ENCODE measurements around the gene IGDCC3. TPM values are rescaled to one million over a fixed set of nuclear protein-coding genes. Genes with fewer than 3 reads are reported as not detected.
"Not testable (repeated sequence)": the region's sequence is repeated elsewhere in the genome, so short reads cannot be mapped to it uniquely, and the experiment has no call there.

Gene IGDCC3
- total and polyA plus RNA-seq, 2 donors from 2014 or later: 0.22 to 0.49 TPM

DNA sequence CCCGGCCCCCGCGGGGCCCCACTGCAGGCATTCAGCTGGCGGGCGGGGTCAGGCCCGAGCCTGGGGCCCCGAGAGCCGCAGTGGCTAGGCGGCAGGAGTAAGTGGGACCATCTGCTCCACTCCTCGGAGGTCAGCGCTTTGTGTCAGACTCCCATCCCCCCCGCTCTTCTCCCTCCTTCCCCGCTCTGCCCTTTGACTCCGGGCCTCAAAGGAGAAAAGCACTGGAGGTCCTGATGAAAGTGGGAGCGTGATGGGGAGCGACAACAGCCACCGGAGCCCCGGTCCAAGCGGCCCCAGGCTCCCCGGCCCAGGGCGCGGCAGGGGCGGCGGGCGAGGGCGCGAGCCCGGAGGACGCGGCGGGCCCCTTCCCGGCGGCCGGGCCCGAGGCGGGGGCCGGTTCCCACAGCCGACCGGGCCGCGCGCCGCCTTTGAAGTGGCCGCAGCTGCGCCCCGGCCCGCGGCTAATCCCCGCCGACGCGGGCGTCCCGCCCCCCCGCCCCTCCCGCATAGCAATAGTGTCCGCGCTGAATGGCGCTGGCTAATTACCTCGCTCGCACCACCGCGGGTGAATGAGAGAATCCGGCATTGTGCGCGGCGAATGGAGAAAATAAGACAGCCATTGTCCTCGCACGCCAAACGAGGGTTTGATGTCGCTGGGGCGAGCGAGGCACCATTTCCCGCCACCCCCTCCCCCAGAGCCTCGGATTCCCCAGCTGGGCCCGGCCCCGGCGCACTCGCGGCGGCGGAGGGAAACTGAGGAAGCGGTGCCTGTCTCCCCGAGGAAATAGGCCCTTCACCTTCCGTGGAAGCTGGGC is 22.4 kb downstream of the IGDCC3 start:
- intact Hi-C loops (cut with DNase I): no loop called here
- H3K9ac ChIP-seq (ENCODE audit: low read length in 3 of 3): no peak overlapping the region
- TF ChIP-seq, protein P1, sequence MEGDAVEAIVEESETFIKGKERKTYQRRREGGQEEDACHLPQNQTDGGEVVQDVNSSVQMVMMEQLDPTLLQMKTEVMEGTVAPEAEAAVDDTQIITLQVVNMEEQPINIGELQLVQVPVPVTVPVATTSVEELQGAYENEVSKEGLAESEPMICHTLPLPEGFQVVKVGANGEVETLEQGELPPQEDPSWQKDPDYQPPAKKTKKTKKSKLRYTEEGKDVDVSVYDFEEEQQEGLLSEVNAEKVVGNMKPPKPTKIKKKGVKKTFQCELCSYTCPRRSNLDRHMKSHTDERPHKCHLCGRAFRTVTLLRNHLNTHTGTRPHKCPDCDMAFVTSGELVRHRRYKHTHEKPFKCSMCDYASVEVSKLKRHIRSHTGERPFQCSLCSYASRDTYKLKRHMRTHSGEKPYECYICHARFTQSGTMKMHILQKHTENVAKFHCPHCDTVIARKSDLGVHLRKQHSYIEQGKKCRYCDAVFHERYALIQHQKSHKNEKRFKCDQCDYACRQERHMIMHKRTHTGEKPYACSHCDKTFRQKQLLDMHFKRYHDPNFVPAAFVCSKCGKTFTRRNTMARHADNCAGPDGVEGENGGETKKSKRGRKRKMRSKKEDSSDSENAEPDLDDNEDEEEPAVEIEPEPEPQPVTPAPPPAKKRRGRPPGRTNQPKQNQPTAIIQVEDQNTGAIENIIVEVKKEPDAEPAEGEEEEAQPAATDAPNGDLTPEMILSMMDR (IDR thresholded peaks at IDR 0.05; ENCODE audit: borderline replicate concordance, extremely low read depth, insufficient read depth): no peak

DNA sequence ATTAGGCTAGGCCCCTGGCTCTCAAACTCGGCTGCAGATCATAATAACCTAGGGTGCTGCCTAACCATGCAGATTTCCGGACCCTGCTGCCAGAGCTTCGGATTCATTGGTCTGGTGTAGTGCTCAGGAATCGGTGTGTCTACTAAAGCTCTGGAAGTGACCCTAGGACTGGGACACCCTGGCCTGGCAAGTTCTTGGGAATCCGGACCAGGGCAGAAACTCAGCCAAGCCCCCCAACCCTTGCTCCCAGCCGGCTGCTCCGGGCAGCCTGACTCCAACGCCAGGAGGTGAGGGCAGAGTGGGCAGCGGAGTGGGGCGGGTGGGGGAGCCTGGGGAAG is 23.0 kb downstream of the IGDCC3 start:
- Histone ChIP-seq H3K9me3 (ENCODE audit: control insufficient read depth in 2 of 3, insufficient read depth in 1 of 3, low read length in 3 of 3) (no peaks in the 10 kb centered on the region), H3K36me3 (ENCODE audit: control insufficient read depth in 2 of 3, insufficient read depth in 3 of 3, low read length in 3 of 3) (no peaks in the 10 kb centered on the region), H3K27me3 (ENCODE audit: control insufficient read depth, insufficient read depth, low read length) (no peaks in the 10 kb centered on the region), H3K27ac (ENCODE audit: low read depth in 2 of 2, low read length in 2 of 2) (no peak overlapping the region), H3K4me3 (ENCODE audit: low read length in 3 of 3) (no peak overlapping the region), H3K4me1 (ENCODE audit: control insufficient read depth in 2 of 3, insufficient read depth in 2 of 3, low read depth in 1 of 3, low read length in 3 of 3) (no peaks in the 10 kb centered on the region), H3K9ac (ENCODE audit: low read length in 3 of 3) (no peak overlapping the region)
- FAIRE-seq: no peak
- TF ChIP-seq, protein P1 (IDR thresholded peaks at IDR 0.05; ENCODE audit: borderline replicate concordance, extremely low read depth, insufficient read depth): no peak
- intact Hi-C loops (cut with DNase I): no loop called here
- peak in 2 of 5 donors; percentile 60 for DNase-seq

More for the DNA sequence above, 22.4 kb downstream of the IGDCC3 start:
- Histone ChIP-seq H3K9me3 (ENCODE audit: control insufficient read depth in 2 of 3, insufficient read depth in 1 of 3, low read length in 3 of 3) (no peaks in the 10 kb centered on the region), H3K4me3 (ENCODE audit: low read length in 3 of 3) (peak overlapping the region in 1 of 3 donors; percentile 37), H3K27me3 (ENCODE audit: control insufficient read depth, insufficient read depth, low read length) (no peaks in the 10 kb centered on the region), H3K36me3 (ENCODE audit: control insufficient read depth in 2 of 3, insufficient read depth in 3 of 3, low read length in 3 of 3) (no peaks in the 10 kb centered on the region), H3K4me1 (ENCODE audit: control insufficient read depth in 2 of 3, insufficient read depth in 2 of 3, low read depth in 1 of 3, low read length in 3 of 3) (no peaks in the 10 kb centered on the region), H3K27ac (ENCODE audit: low read depth in 2 of 2, low read length in 2 of 2) (no peak overlapping the region)
- DNase-seq: peak in 4 of 5 donors; percentile 60 to 75 (median 66)
- no peak for FAIRE-seq

DNA sequence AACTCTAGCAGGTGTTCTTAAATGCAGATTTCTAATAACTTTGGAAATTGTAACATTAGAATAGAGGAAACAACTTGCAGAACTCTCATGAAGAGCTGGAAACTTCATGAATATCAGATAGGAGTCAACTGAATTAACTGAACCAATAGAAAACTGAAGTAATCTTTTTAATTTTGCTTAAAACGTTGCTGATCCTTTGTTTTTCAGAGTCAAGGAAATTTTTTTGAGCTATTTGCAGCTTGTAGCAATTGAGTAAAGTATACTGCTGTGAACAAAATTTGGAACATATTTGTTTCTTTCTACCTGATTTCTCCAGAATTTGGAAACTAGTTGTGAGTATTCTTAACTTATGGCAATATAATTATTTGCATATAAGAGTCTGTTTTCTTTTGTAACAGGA is 25.8 kb downstream of the IGDCC3 start:
- DNase-seq; H3K4me3 ChIP-seq (ENCODE audit: low read length in 3 of 3); H3K4me1 ChIP-seq (ENCODE audit: control insufficient read depth in 2 of 3, insufficient read depth in 2 of 3, low read depth in 1 of 3, low read length in 3 of 3); H3K27me3 ChIP-seq (ENCODE audit: control insufficient read depth, insufficient read depth, low read length); H3K27ac ChIP-seq (ENCODE audit: low read depth in 2 of 2, low read length in 2 of 2); H3K9me3 ChIP-seq (ENCODE audit: control insufficient read depth in 2 of 3, insufficient read depth in 1 of 3, low read length in 3 of 3); FAIRE-seq; H3K36me3 ChIP-seq (ENCODE audit: control insufficient read depth in 2 of 3, insufficient read depth in 3 of 3, low read length in 3 of 3); H3K9ac ChIP-seq (ENCODE audit: low read length in 3 of 3); intact Hi-C loops (cut with DNase I): not testable (repeated sequence)

DNA sequence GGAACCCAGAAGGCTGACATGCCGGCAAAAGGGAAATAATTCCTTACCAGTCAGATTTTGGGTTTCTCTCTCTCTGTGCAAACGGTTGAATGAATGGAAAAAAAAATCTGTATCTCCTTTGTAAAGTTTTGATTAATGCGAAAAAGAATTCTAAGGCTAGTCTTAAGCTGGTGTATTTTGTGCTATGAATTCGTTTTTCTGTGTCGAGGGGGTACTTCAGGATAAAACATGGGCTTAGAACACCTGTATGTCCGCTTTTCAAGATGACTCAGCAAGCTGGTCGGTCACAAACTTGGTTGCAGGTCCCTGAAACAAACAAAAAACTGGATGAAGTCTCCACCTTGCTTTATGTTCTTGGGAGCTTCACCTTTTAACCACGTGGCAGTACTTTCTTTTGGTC is 28.5 kb downstream of the IGDCC3 start:
- DNase-seq (no peak), FAIRE-seq (no peak)
- Histone ChIP-seq H3K27me3 (ENCODE audit: control insufficient read depth, insufficient read depth, low read length) (no peaks in the 10 kb centered on the region), H3K9ac (ENCODE audit: low read length in 3 of 3) (no peak overlapping the region), H3K4me3 (ENCODE audit: low read length in 3 of 3) (no peak overlapping the region), H3K27ac (ENCODE audit: low read depth in 2 of 2, low read length in 2 of 2) (no peak overlapping the region), H3K36me3 (ENCODE audit: control insufficient read depth in 2 of 3, insufficient read depth in 3 of 3, low read length in 3 of 3) (no peaks in the 10 kb centered on the region), H3K9me3 (ENCODE audit: control insufficient read depth in 2 of 3, insufficient read depth in 1 of 3, low read length in 3 of 3) (no peaks in the 10 kb centered on the region), H3K4me1 (ENCODE audit: control insufficient read depth in 2 of 3, insufficient read depth in 2 of 3, low read depth in 1 of 3, low read length in 3 of 3) (no peaks in the 10 kb centered on the region)
- intact Hi-C loops (cut with DNase I): no loop called here
- TF ChIP-seq, protein P1 (IDR thresholded peaks at IDR 0.05; ENCODE audit: borderline replicate concordance, extremely low read depth, insufficient read depth): no peak

DNA sequence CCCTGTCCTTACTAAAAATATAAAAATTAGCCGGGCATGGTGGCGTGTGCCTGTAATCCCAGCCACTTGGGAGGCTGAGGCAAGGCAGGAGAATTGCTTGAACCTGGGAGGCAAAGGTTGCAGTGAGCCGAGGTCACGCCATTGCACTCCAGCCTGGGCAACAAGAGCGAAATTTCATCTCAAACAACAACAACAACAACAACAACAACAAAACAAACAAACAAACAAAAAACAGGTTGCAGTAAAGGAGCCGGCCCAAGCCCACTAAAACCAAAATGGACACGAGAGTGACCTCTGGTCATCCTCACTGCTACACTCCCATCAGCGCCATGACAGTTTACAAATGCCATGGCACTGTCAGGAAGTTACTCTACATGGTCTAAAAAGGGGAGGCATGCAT is 30.0 kb downstream of the IGDCC3 start:
- FAIRE-seq; H3K36me3 ChIP-seq (ENCODE audit: control insufficient read depth in 2 of 3, insufficient read depth in 3 of 3, low read length in 3 of 3); H3K4me1 ChIP-seq (ENCODE audit: control insufficient read depth in 2 of 3, insufficient read depth in 2 of 3, low read depth in 1 of 3, low read length in 3 of 3); H3K9me3 ChIP-seq (ENCODE audit: control insufficient read depth in 2 of 3, insufficient read depth in 1 of 3, low read length in 3 of 3); H3K4me3 ChIP-seq (ENCODE audit: low read length in 3 of 3); intact Hi-C loops (cut with DNase I); H3K27me3 ChIP-seq (ENCODE audit: control insufficient read depth, insufficient read depth, low read length); H3K27ac ChIP-seq (ENCODE audit: low read depth in 2 of 2, low read length in 2 of 2); H3K9ac ChIP-seq (ENCODE audit: low read length in 3 of 3): not testable (repeated sequence)
- peak in 1 of 5 donors; percentile 10 for DNase-seq
